NT2/D1 (cell line): Measurements from ENCODE around the gene HUS1.
A peak's percentile ranks its signal among the peaks of the same experiment; 100 is the strongest.

Experiments
- DNase-seq: peaks from one replicate; pipeline ENCODE4 v3.0.0-alpha.2; 2011; ENCODE audit warnings: low read depth, low spot score
- H3K27me3 ChIP-seq: 2 replicates; pipeline ENCODE4 v1.6.0; 2011; ENCODE audit warnings: mild to moderate bottlenecking; ENCODE audit not compliant: insufficient read length, insufficient read depth
- H3K36me3 ChIP-seq: 2 replicates; pipeline ENCODE4 v1.6.1; 2011; ENCODE audit warnings: mild to moderate bottlenecking, low read length, mixed read lengths; ENCODE audit not compliant: insufficient read depth, insufficient read length
- H3K4me1 ChIP-seq: 2 replicates; pipeline ENCODE4 v1.5.1; 2011; ENCODE audit not compliant: insufficient read depth, insufficient read length
- H3K4me3 ChIP-seq: 2 replicates; pipeline ENCODE4 v1.5.1; 2011; ENCODE audit warnings: low read depth; ENCODE audit not compliant: insufficient read length
- H3K9ac ChIP-seq: 2 replicates; pipeline ENCODE4 v1.6.0; 2011; ENCODE audit warnings: low read depth; ENCODE audit not compliant: insufficient read length
- H3K9me3 ChIP-seq: 2 replicates; pipeline ENCODE4 v1.5.1; 2011; ENCODE audit warnings: mild to moderate bottlenecking, low read length; ENCODE audit not compliant: insufficient read depth
- SUZ12 ChIP-seq: IDR thresholded peaks from 2 replicates; pipeline ENCODE4 v1.6.1; 2011; ENCODE audit not compliant: insufficient read length, insufficient read depth; ENCODE audit errors: extremely low read depth
- YY1 ChIP-seq: IDR thresholded peaks from 2 replicates; pipeline ENCODE4 v1.6.1; 2011; ENCODE audit not compliant: insufficient read length, insufficient read depth
- ZNF274 ChIP-seq: IDR thresholded peaks from 2 replicates; pipeline ENCODE4 v1.6.1; 2011; ENCODE audit warnings: mild to moderate bottlenecking, low read depth, low read length

The HUS1 gene

GRCh38 chr7:47950714-47951113 lies 28.7 kb downstream of the HUS1 start:
- no peaks in the 10 kb centered on the region for H3K9me3 ChIP-seq
- peaks cover 3% of the 10 kb centered on the region for H3K4me1 ChIP-seq
- no peak overlapping the region for H3K4me3 ChIP-seq
- TF ChIP-seq YY1 (no peak), ZNF274 (no peak), SUZ12 (no peak)
- DNase-seq: no peak
- H3K27me3 ChIP-seq: no peaks in the 10 kb centered on the region
- H3K36me3 ChIP-seq: peaks cover 15% of the 10 kb centered on the region
- no peak overlapping the region for H3K9ac ChIP-seq

GRCh38 chr7:47949703-47950102 lies 29.7 kb downstream of the HUS1 start:
- H3K4me1 ChIP-seq: peaks cover 3% of the 10 kb centered on the region
- H3K27me3 ChIP-seq: no peaks in the 10 kb centered on the region
- H3K9ac ChIP-seq: no peak overlapping the region
- H3K4me3 ChIP-seq: no peak overlapping the region
- no peaks in the 10 kb centered on the region for H3K9me3 ChIP-seq
- TF ChIP-seq SUZ12: no peak
- no peak for TF ChIP-seq ZNF274
- no peak for TF ChIP-seq YY1
- DNase-seq: no peak
- H3K36me3 ChIP-seq: peaks cover 5% of the 10 kb centered on the region

GRCh38 chr7:47948141-47948790 lies 31.1 kb downstream of the HUS1 start, which contains the start of gene PKD1L1:
Gene PKD1L1 (minus strand): TSS chr7:47948466. CDS start chr7:47948440, 26 bp downstream.
- H3K9ac ChIP-seq: no peak within 1 kb of the TSS
- no peaks in the 10 kb centered on the region for H3K27me3 ChIP-seq
- H3K4me1 ChIP-seq: peaks cover 4% of the 10 kb centered on the region
- no peak for DNase-seq
- H3K36me3 ChIP-seq: no peaks in the 10 kb centered on the region
- no peak for TF ChIP-seq YY1
- no peak for TF ChIP-seq ZNF274
- TF ChIP-seq SUZ12: no peak
- no peaks in the 10 kb centered on the region for H3K9me3 ChIP-seq
- no peak within 1 kb of the TSS for H3K4me3 ChIP-seq

GRCh38 chr7:47947355-47947749 lies 32.1 kb downstream of the HUS1 start:
- Histone ChIP-seq H3K9ac (no peak overlapping the region), H3K27me3 (no peaks in the 10 kb centered on the region), H3K36me3 (no peaks in the 10 kb centered on the region), H3K9me3 (no peaks in the 10 kb centered on the region), H3K4me3 (no peak overlapping the region), H3K4me1 (peaks cover 4% of the 10 kb centered on the region)
- no peak for DNase-seq
- TF ChIP-seq YY1: no peak
- TF ChIP-seq SUZ12: no peak
- no peak for TF ChIP-seq ZNF274

- Histone ChIP-seq H3K4me1 (peaks cover 4% of the 10 kb centered on the region), H3K4me3 (no peak overlapping the region), H3K9ac (no peak overlapping the region), H3K36me3 (no peaks in the 10 kb centered on the region), H3K27me3 (no peaks in the 10 kb centered on the region), H3K9me3 (no peaks in the 10 kb centered on the region)
- TF ChIP-seq ZNF274 (no peak), YY1 (no peak), SUZ12 (no peak)
- DNase-seq: no peak
Observed at GRCh38 chr7:47946581-47947354, 32.6 kb downstream of the HUS1 start.

- Histone ChIP-seq H3K4me1 (peaks cover 7% of the 10 kb centered on the region), H3K9ac (no peak overlapping the region), H3K9me3 (no peaks in the 10 kb centered on the region), H3K36me3 (no peaks in the 10 kb centered on the region), H3K4me3 (no peak overlapping the region), H3K27me3 (no peaks in the 10 kb centered on the region)
- no peak for TF ChIP-seq YY1
- DNase-seq: peak; percentile 66
Observed at GRCh38 chr7:47945261-47946015, 34.0 kb downstream of the HUS1 start.

GRCh38 chr7:47944536-47945260 lies 34.7 kb downstream of the HUS1 start:
- Histone ChIP-seq H3K9me3 (no peaks in the 10 kb centered on the region), H3K4me3 (no peak overlapping the region), H3K9ac (no peak overlapping the region), H3K4me1 (peaks cover 4% of the 10 kb centered on the region), H3K27me3 (no peaks in the 10 kb centered on the region), H3K36me3 (no peaks in the 10 kb centered on the region)
- TF ChIP-seq YY1 (no peak), ZNF274 (no peak), SUZ12 (no peak)
- DNase-seq: no peak
